Fibroblast of skin of abdomen (primary cell): ENCODE results near the gene CYP26C1.

Source experiments
- DNase-seq: peaks from one replicate; pipeline ENCODE4 v3.0.0-alpha.2; 2013

CYP26C1 gene

GRCh38 chr10:93115661-93116383 lies 55.2 kb downstream of the CYP26C1 start:
- DNase-seq: peak; percentile 30
